MM.1S (cell line): ENCODE data around the gene SPINK1.

ENCODE experiments used
- CTCF ChIP-seq: fragments of 300-600 bp; sonication (generic); IDR thresholded peaks from 2 replicates; pipeline ENCODE4 v1.5.1; 2016; ENCODE audit warnings: antibody characterized with exemption, low read length, mixed read lengths
- EZH2 ChIP-seq: fragments of 300-600 bp; sonication (generic); optimal IDR thresholded peaks from 2 replicates; pipeline ENCODE3; 2017; ENCODE audit warnings: low read depth, mild to moderate bottlenecking, antibody characterized with exemption, low read length, mixed read lengths

GRCh38 chr5:147863454-147864158 is 32.1 kb upstream of the SPINK1 start:
- no peak for TF ChIP-seq CTCF
- TF ChIP-seq EZH2: no peak
